Measurements from ENCODE around the gene NAB2. TPM values are rescaled to one million over a fixed set of nuclear protein-coding genes. Genes with fewer than 3 reads are reported as not detected.
A peak's percentile ranks its signal among the peaks of the same experiment; 100 is the strongest.
"Not testable (repeated sequence)": the region's sequence is repeated elsewhere in the genome, so short reads cannot be mapped to it uniquely, and the experiment has no call there.

The NAB2 gene
- total RNA-seq, 1 donor from 2014 or later, result 38.1 TPM

DNA sequence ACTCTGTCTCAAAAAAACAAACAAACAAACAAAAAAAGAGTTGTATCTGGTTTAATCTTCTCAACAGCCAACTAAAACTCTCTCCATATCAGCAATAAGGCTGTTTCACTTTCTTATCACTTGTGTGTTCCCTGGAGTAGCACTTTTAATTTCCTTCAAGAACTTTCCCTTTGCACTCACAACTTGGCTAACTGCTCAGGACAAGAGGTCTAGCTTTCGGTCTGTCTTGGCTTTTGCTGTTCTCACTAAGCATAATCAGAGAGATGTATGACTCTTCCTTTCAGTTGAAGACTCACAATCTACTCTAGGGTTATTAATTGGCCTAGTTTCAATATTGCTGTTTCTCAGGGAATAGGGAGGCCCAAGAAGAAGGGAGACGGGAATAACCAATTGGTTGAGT is 22.7 kb upstream of the NAB2 start:
- Histone ChIP-seq H3K27me3 (ENCODE audit: control insufficient read depth in 3 of 3, insufficient read depth in 3 of 3, low read length in 3 of 3) (no peaks in the 10 kb centered on the region), H3K4me3 (ENCODE audit: low read length in 3 of 3) (no peak overlapping the region), H3K4me1 (ENCODE audit: control insufficient read depth in 3 of 3, insufficient read depth in 3 of 3, low read length in 3 of 3) (peaks cover 0 to 5% (median 3%) of the 10 kb centered on the region in 3 donors), H3K27ac (ENCODE audit: low read depth, low read length) (no peak overlapping the region), H3K36me3 (ENCODE audit: control insufficient read depth in 3 of 3, insufficient read depth in 3 of 3, low read length in 3 of 3) (peaks cover 0 to 13% (median 5%) of the 10 kb centered on the region in 3 donors), H3K9me3 (ENCODE audit: control insufficient read depth in 3 of 3, low read length in 3 of 3) (no peaks in the 10 kb centered on the region), H3K9ac (ENCODE audit: low read depth in 1 of 3, low read length in 3 of 3) (no peak overlapping the region)

DNA sequence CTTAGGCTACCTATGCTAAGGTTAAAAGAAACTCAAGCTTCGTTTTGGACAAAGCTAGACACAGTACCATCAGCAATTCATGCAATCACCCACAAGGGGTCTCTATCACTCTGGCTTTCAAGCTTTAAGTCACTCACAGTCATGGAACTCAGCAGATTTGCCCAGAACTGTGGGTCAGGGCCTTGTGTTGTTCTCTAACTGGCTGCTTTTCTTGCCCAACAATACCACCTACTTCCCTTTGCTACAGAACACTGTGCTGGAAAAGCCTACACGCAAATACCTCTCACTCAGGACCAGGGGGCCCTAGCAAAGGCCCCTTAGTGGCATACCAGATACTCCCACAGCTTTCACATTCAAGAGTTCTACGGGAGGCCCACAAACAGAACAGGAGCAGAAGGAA is 19.4 kb upstream of the NAB2 start:
- Histone ChIP-seq H3K27me3 (ENCODE audit: control insufficient read depth in 3 of 3, insufficient read depth in 3 of 3, low read length in 3 of 3) (no peaks in the 10 kb centered on the region), H3K36me3 (ENCODE audit: control insufficient read depth in 3 of 3, insufficient read depth in 3 of 3, low read length in 3 of 3) (peaks cover 0 to 16% (median 12%) of the 10 kb centered on the region in 3 donors), H3K9ac (ENCODE audit: low read depth in 1 of 3, low read length in 3 of 3) (peak overlapping the region in 1 of 3 donors; percentile 45), H3K4me3 (ENCODE audit: low read length in 3 of 3) (no peak overlapping the region), H3K27ac (ENCODE audit: low read depth, low read length) (no peak overlapping the region), H3K9me3 (ENCODE audit: control insufficient read depth in 3 of 3, low read length in 3 of 3) (no peaks in the 10 kb centered on the region), H3K4me1 (ENCODE audit: control insufficient read depth in 3 of 3, insufficient read depth in 3 of 3, low read length in 3 of 3) (peaks cover 0 to 5% (median 3%) of the 10 kb centered on the region in 3 donors)

DNA sequence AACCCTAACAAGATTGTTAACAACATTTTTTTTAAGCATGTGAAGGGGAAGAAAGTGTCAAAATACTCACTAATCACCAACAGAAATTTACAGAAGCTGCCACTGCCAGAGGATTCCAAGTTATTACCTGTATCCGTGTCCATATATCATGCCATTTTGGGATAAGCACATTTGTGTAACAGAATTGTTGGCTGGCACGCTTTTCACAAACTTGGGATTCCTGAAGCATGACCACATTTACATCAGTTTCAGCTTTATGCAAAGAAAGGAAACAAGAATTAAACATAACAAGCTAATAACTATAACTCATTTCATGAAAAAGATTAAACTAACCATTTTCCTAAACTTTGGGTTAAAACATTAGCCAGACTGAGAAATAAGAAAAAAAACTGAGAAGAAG is 16.3 kb upstream of the NAB2 start:
- Histone ChIP-seq H3K27ac (ENCODE audit: low read depth, low read length) (no peak overlapping the region), H3K27me3 (ENCODE audit: control insufficient read depth in 3 of 3, insufficient read depth in 3 of 3, low read length in 3 of 3) (no peaks in the 10 kb centered on the region), H3K4me3 (ENCODE audit: low read length in 3 of 3) (no peak overlapping the region), H3K9me3 (ENCODE audit: control insufficient read depth in 3 of 3, low read length in 3 of 3) (no peaks in the 10 kb centered on the region), H3K9ac (ENCODE audit: low read depth in 1 of 3, low read length in 3 of 3) (no peak overlapping the region), H3K36me3 (ENCODE audit: control insufficient read depth in 3 of 3, insufficient read depth in 3 of 3, low read length in 3 of 3) (peaks cover 0 to 16% (median 12%) of the 10 kb centered on the region in 3 donors), H3K4me1 (ENCODE audit: control insufficient read depth in 3 of 3, insufficient read depth in 3 of 3, low read length in 3 of 3) (peaks cover 0 to 6% (median 3%) of the 10 kb centered on the region in 3 donors)

DNA sequence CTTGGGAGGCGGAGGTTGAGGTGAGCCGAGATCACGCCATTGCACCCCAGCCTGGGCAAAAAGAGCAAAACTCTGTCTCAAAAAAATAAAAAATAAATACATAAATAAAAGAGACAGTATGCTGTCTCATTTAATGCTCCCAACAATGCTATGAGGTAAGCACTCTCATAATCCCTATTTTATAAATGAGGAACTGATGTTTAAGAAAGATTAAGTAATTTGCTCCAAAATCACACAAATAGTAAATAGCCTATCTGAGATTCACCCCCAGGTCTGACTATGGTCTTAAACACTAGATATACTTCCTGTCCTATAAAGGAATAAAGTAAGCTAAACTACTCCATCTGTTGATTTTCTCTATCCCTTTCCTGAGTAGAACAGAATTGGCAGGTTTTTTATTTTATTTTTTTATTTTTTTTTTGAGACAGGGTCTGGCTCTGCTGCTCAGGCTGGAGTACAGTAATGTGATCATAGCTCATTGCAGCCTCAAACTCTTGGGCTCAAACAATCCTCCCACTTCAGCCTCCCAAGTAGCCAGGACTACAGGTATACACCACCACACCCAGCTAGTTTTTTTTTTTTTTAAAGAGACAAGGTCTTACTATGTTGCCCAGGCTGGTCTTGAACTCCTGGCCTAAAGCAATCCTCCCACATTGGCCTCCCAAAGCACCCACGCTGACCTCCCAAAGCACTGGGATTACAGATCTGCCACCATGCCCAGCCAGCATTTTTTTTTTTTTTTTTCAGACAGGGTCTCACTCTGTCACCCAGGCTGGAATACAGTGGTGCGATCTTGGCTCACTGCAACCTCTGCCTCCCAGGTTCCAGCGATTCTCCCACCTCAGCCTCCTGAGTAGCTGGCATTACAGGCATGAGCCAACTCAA is 15.1 kb upstream of the NAB2 start:
- H3K4me1 ChIP-seq (ENCODE audit: control insufficient read depth in 3 of 3, insufficient read depth in 3 of 3, low read length in 3 of 3), result peaks cover 5 to 12% (median 9%) of the 10 kb centered on the region in 3 donors
- not testable (repeated sequence) for H3K27me3 ChIP-seq (ENCODE audit: control insufficient read depth in 3 of 3, insufficient read depth in 3 of 3, low read length in 3 of 3); H3K4me3 ChIP-seq (ENCODE audit: low read length in 3 of 3); H3K27ac ChIP-seq (ENCODE audit: low read depth, low read length); H3K9me3 ChIP-seq (ENCODE audit: control insufficient read depth in 3 of 3, low read length in 3 of 3); H3K9ac ChIP-seq (ENCODE audit: low read depth in 1 of 3, low read length in 3 of 3)
- H3K36me3 ChIP-seq (ENCODE audit: control insufficient read depth in 3 of 3, insufficient read depth in 3 of 3, low read length in 3 of 3), result peaks cover 0 to 16% (median 10%) of the 10 kb centered on the region in 3 donors

DNA sequence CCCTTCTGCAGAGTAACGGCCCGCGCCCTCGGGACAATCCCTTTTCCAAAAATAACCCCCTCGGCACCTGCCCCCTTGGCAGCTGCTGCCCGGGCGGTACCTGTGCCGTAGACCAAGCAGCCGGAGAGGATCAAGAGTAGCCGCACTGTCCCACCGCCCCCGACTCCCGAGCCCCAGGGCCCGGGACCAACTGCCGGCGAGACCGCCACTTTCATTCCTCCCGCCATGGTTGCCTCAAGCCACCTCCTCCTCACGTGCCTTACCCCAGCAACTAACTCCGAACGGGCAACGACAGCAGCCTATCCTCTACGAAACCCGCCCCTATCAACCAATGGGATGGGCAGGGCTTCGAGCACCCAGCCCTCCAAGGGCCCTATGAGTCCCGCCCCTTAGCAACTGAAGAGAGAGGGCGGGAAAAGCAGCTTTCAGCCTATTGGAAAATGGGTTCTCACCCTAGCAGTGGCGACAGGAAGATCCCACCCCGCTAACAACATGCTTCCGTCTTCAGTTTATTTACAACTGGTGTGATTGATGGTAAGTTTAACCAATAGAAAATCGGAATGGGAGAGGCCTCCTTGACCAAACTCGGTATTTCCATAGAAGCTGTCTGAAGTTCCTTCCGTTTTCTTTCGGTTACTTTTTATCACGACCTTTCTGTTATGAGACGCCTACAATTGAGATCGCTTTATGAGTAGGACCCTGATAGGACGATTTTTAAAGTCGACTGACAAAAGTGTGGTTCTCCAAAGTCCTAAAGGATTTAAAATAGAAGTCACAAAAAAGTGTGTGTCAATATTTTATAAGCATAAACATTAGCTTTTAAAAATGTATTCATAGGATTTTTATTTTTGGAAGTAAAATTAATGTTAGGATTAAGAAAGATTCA is 10.2 kb upstream of the NAB2 start, which contains the start of gene NEMP1:
Gene NEMP1, minus strand, starts transcription at position 273 of the 886 bp plus-strand sequence. Its CDS starts 46 bp downstream, at position 227.
- Histone ChIP-seq H3K9ac (ENCODE audit: low read depth in 1 of 3, low read length in 3 of 3) (peak within 1 kb of the TSS; percentile 79 to 81 (median 79)), H3K36me3 (ENCODE audit: control insufficient read depth in 3 of 3, insufficient read depth in 3 of 3, low read length in 3 of 3) (no peaks in the 10 kb centered on the region), H3K4me3 (ENCODE audit: low read length in 3 of 3) (peak within 1 kb of the TSS; percentile 78 to 85 (median 83)), H3K27ac (ENCODE audit: low read depth, low read length) (peak within 1 kb of the TSS; percentile 87), H3K9me3 (ENCODE audit: control insufficient read depth in 3 of 3, low read length in 3 of 3) (no peaks in the 10 kb centered on the region), H3K27me3 (ENCODE audit: control insufficient read depth in 3 of 3, insufficient read depth in 3 of 3, low read length in 3 of 3) (no peaks in the 10 kb centered on the region), H3K4me1 (ENCODE audit: control insufficient read depth in 3 of 3, insufficient read depth in 3 of 3, low read length in 3 of 3) (peaks cover 5 to 14% (median 12%) of the 10 kb centered on the region in 3 donors)

DNA sequence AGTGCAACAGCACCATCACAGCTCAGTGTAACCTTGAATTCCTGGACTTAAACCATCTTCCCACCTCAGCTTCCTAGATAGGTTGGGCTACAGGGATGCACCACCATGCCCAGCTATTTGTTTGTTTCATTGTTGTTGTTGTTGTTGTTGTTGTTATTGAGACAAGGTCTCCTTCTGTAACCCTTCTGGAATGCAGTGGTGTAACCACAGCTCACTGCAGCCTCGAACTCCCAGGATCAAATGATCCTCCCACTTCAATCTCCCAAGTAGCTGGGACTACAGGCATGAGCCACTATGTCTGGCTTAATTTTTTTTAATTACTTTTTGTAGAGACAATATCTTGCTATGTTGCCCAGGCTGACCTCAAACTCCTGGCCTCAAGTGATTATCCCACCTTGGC is 9.1 kb upstream of the NAB2 start:
- H3K36me3 ChIP-seq (ENCODE audit: control insufficient read depth in 3 of 3, insufficient read depth in 3 of 3, low read length in 3 of 3), result no peaks in the 10 kb centered on the region
- no peak overlapping the region for H3K4me3 ChIP-seq (ENCODE audit: low read length in 3 of 3)

DNA sequence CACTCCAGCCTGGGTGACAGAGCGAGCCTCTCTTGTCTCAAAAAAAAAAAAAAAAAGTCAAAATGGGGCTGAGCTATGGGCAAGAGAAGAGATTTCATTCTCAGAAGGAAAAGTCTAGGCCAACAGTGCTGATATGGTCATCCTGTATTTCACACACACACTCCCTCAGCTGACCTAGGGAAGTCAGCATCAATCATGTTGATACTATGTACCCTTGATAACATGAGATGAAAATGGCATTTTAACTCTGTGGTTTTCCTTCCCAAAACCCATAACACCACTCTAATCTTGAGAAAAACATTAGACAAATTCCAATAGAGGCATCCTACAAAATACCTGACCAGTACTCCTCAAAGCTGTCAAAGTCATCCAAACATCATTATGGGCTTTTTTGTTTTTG is 8.1 kb upstream of the NAB2 start:
- no peak overlapping the region for H3K9ac ChIP-seq (ENCODE audit: low read depth in 1 of 3, low read length in 3 of 3)
- H3K4me1 ChIP-seq (ENCODE audit: control insufficient read depth in 3 of 3, insufficient read depth in 3 of 3, low read length in 3 of 3), result peaks cover 7 to 14% (median 14%) of the 10 kb centered on the region in 3 donors
- H3K9me3 ChIP-seq (ENCODE audit: control insufficient read depth in 3 of 3, low read length in 3 of 3), result no peaks in the 10 kb centered on the region
- H3K4me3 ChIP-seq (ENCODE audit: low read length in 3 of 3), result no peak overlapping the region
- H3K27me3 ChIP-seq (ENCODE audit: control insufficient read depth in 3 of 3, insufficient read depth in 3 of 3, low read length in 3 of 3), result no peaks in the 10 kb centered on the region
- no peak overlapping the region for H3K27ac ChIP-seq (ENCODE audit: low read depth, low read length)
- no peaks in the 10 kb centered on the region for H3K36me3 ChIP-seq (ENCODE audit: control insufficient read depth in 3 of 3, insufficient read depth in 3 of 3, low read length in 3 of 3)

More for the DNA sequence above, 9.1 kb upstream of the NAB2 start:
- H3K4me1 ChIP-seq (ENCODE audit: control insufficient read depth in 3 of 3, insufficient read depth in 3 of 3, low read length in 3 of 3), result peaks cover 5 to 14% (median 12%) of the 10 kb centered on the region in 3 donors
- H3K27ac ChIP-seq (ENCODE audit: low read depth, low read length), result peak overlapping the region; percentile 87
- H3K27me3 ChIP-seq (ENCODE audit: control insufficient read depth in 3 of 3, insufficient read depth in 3 of 3, low read length in 3 of 3), result no peaks in the 10 kb centered on the region
- peak overlapping the region in 1 of 3 donors; percentile 23 for H3K9ac ChIP-seq (ENCODE audit: low read depth in 1 of 3, low read length in 3 of 3)
- no peaks in the 10 kb centered on the region for H3K9me3 ChIP-seq (ENCODE audit: control insufficient read depth in 3 of 3, low read length in 3 of 3)

DNA sequence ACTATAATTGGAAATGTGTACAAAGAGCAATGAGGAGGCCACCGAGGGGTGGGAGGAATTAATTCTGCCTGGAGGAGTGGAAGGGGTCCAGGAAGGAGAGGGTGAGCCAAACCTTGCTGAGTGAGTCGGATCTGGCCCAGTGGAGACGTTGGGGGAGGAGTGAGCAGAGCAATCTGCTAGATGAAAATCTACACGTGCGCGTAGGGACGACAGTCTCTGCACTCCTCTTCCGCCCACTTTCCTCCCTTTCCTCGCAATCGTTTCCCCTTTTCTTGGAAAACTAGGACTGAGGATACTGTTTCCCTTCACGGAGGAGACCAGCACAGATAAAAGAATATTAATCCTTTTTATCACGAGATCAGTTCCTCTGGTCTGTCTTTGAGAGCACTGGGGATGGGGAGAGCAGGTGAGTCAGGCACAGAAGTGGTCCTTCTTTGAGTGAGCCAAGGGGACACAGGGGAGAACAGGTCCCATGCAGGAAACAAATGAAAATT is 2.9 kb upstream of the NAB2 start:
- peak overlapping the region; percentile 40 to 92 (median 90) for H3K9ac ChIP-seq (ENCODE audit: low read depth in 1 of 3, low read length in 3 of 3)
- peak overlapping the region; percentile 97 for H3K27ac ChIP-seq (ENCODE audit: low read depth, low read length)
- no peaks in the 10 kb centered on the region for H3K9me3 ChIP-seq (ENCODE audit: control insufficient read depth in 3 of 3, low read length in 3 of 3)
- peaks cover 23 to 30% (median 28%) of the 10 kb centered on the region in 3 donors for H3K4me1 ChIP-seq (ENCODE audit: control insufficient read depth in 3 of 3, insufficient read depth in 3 of 3, low read length in 3 of 3)
- peak overlapping the region; percentile 24 to 85 (median 32) for H3K4me3 ChIP-seq (ENCODE audit: low read length in 3 of 3)
- peaks cover 0 to 2% (median under 1%) of the 10 kb centered on the region in 3 donors for H3K36me3 ChIP-seq (ENCODE audit: control insufficient read depth in 3 of 3, insufficient read depth in 3 of 3, low read length in 3 of 3)
- H3K27me3 ChIP-seq (ENCODE audit: control insufficient read depth in 3 of 3, insufficient read depth in 3 of 3, low read length in 3 of 3), result no peaks in the 10 kb centered on the region

DNA sequence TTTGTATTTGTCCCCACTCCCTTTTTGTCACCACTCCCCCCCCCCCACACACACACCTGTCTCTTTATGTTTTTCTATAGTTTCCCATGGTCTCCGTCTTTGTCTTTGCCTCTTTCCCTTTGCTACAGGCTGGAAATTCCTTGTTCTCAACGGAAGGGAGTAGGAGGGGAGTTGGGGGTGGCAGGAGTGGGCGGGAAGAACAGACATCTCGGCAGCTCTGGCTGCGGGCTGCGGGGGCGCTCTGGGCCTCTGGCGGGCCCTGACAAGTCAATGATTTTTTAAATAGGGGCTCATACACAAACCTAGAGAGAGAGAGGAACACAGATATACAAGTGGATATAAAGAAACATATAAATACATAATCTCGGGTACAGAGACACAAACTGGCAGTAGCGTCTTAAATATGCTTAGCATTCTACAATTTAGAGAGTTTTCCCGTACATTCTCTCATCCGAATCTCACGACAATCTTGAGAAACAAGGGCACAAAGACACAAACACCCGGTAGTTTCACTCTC is 2.4 kb upstream of the NAB2 start:
- Histone ChIP-seq H3K9me3 (ENCODE audit: control insufficient read depth in 3 of 3, low read length in 3 of 3) (no peaks in the 10 kb centered on the region), H3K36me3 (ENCODE audit: control insufficient read depth in 3 of 3, insufficient read depth in 3 of 3, low read length in 3 of 3) (peaks cover under 1 to 6% (median 4%) of the 10 kb centered on the region in 3 donors), H3K9ac (ENCODE audit: low read depth in 1 of 3, low read length in 3 of 3) (peak overlapping the region; percentile 86 to 92 (median 90)), H3K4me1 (ENCODE audit: control insufficient read depth in 3 of 3, insufficient read depth in 3 of 3, low read length in 3 of 3) (peaks cover 27 to 34% (median 32%) of the 10 kb centered on the region in 3 donors), H3K4me3 (ENCODE audit: low read length in 3 of 3) (peak overlapping the region; percentile 81 to 86 (median 85)), H3K27ac (ENCODE audit: low read depth, low read length) (peak overlapping the region; percentile 97), H3K27me3 (ENCODE audit: control insufficient read depth in 3 of 3, insufficient read depth in 3 of 3, low read length in 3 of 3) (no peaks in the 10 kb centered on the region)
